HCT116 (cell line): Measurements from ENCODE around the gene SLC39A12. TPM values are rescaled to one million over a fixed set of nuclear protein-coding genes. Genes with fewer than 3 reads are reported as not detected.
A peak's percentile ranks its signal among the peaks of the same experiment; 100 is the strongest.

Source experiments
- ATAC-seq: fragments of 200-7000 bp; cut with Tn5 transposase; 2 replicates; pipeline ENCODE4 v1.9.1; 2020; ENCODE audit warnings: mild to moderate bottlenecking, moderate library complexity
- BruUV-seq: library from RNA; stranded (reverse); fragments of 400-500 nt; replicated peaks from 2 replicates; lab custom pipeline; 2021; lab: Mats Ljungman, UMichigan
- CTCF ChIA-PET: fragments of 300-600 bp; sonication (Branson Sonifier 250); formaldehyde crosslinking; loops from one replicate; lab custom pipeline; 2021; ENCODE audit warnings: antibody characterized with exemption; lab: Charles Lee
- POLR2A ChIA-PET: fragments of 300-600, 350-600 bp; sonication (Branson Sonifier 250); formaldehyde crosslinking; loops from one replicate; lab custom pipeline; 2021; ENCODE audit warnings: antibody characterized with exemption; lab: Charles Lee
- RAD21 ChIA-PET, 2 experiments: fragments of 300-600 bp; sonication (Branson Sonifier 250); formaldehyde crosslinking; loops; one replicate each; lab custom pipeline; 2023; ENCODE audit warnings: low total read pairs in 2 of 2; ENCODE audit not compliant: uncharacterized antibody in 2 of 2, unreplicated experiment in 2 of 2, low non-redundant PET in 1 of 2; lab: Charles Lee
- DNase-seq: peaks from one replicate; pipeline ENCODE4 v3.0.0-alpha.2; 2010; ENCODE audit warnings: low read depth, low spot score
- H2AFZ ChIP-seq: fragments of 200-600 bp; shearing (Covaris generic), sonication (generic); 2 replicates; pipeline ENCODE4 v1.6.1; 2017; ENCODE audit warnings: low read depth, mixed run types, mixed read lengths, antibody characterized with exemption, low read length; ENCODE audit not compliant: poor library complexity, severe bottlenecking
- H3K27ac ChIP-seq: 2 replicates; pipeline ENCODE4 v1.5.1; 2012; ENCODE audit warnings: low read depth, low read length
- H3K27me3 ChIP-seq: fragments of 200-600 bp; sonication (generic); 2 replicates; pipeline ENCODE4 v1.6.1; 2016; ENCODE audit warnings: mixed run types, low read length, mixed read lengths; ENCODE audit not compliant: insufficient read depth
- H3K36me3 ChIP-seq, 2 experiments: fragments of 200-500 bp in 1 of 2; fragments of 200-600 bp in 1 of 2; sonication (Bioruptor generic) in 1 of 2; sonication (generic) in 1 of 2; 2 replicates each; pipeline versions ENCODE4 v1.5.1 to v1.6.1; 2014 to 2016; ENCODE audit warnings: low read length in 2 of 2, inconsistent platforms in 1 of 2, mixed read lengths in 1 of 2, mixed run types in 1 of 2; ENCODE audit not compliant: insufficient read depth in 2 of 2, control insufficient read depth in 1 of 2
- H3K4me1 ChIP-seq, 2 experiments: fragments of 200-600 bp in 1 of 2; sonication (generic) in 1 of 2; 2 replicates each; pipeline versions ENCODE4 v1.5.1 to v1.6.1; 2012 to 2017; ENCODE audit warnings: low read length in 2 of 2, inconsistent platforms in 1 of 2, mild to moderate bottlenecking in 1 of 2, mixed read lengths in 1 of 2, mixed run types in 1 of 2, moderate library complexity in 1 of 2; ENCODE audit not compliant: insufficient read depth in 2 of 2, control insufficient read depth in 1 of 2
- H3K4me2 ChIP-seq: fragments of 200-600 bp; sonication (generic); 2 replicates; pipeline ENCODE4 v1.6.1; 2017; ENCODE audit warnings: mixed run types, low read length, mixed read lengths
- H3K4me3 ChIP-seq, 2 experiments: fragments of 200-600 bp in 1 of 2; sonication (generic) in 1 of 2; replicated peaks in 1 of 2; 2 replicates each; pipeline ENCODE4 v1.5.1; 2011 to 2016; ENCODE audit warnings: low read length in 2 of 2, control low read depth in 1 of 2, low read depth in 1 of 2, mild to moderate bottlenecking in 1 of 2, mixed read lengths in 1 of 2, mixed run types in 1 of 2
- H3K79me2 ChIP-seq: fragments of 200-600 bp; sonication (generic); 2 replicates; pipeline ENCODE4 v1.6.1; 2017; ENCODE audit warnings: mild to moderate bottlenecking, mixed run types, low read length, moderate library complexity, mixed read lengths; ENCODE audit not compliant: insufficient read depth
- H3K9ac ChIP-seq: fragments of 200-600 bp; sonication (generic); 2 replicates; pipeline ENCODE4 v1.6.1; 2016; ENCODE audit warnings: low read length, mixed read lengths
- H3K9me2 ChIP-seq: fragments of 200-600 bp; sonication (generic), shearing (Covaris generic); 2 replicates; pipeline ENCODE4 v1.6.1; 2017; ENCODE audit warnings: mixed run types, mild to moderate bottlenecking, moderate library complexity; ENCODE audit not compliant: insufficient read depth
- H3K9me3 ChIP-seq, 2 experiments: fragments of 200-500 bp in 1 of 2; fragments of 200-600 bp in 1 of 2; sonication (Bioruptor generic) in 1 of 2; sonication (generic) in 1 of 2; 2 replicates each; pipeline ENCODE4 v1.6.1; 2014 to 2017; ENCODE audit warnings: low read length in 2 of 2, mixed read lengths in 2 of 2, inconsistent platforms in 1 of 2, low read depth in 1 of 2, mild to moderate bottlenecking in 1 of 2, mixed run types in 1 of 2, moderate library complexity in 1 of 2; ENCODE audit not compliant: control insufficient read depth in 1 of 2, insufficient read depth in 1 of 2
- H4K20me1 ChIP-seq: fragments of 200-600 bp; sonication (generic), shearing (Covaris generic); 2 replicates; pipeline ENCODE4 v1.6.1; 2017; ENCODE audit warnings: mixed run types, mild to moderate bottlenecking, moderate library complexity; ENCODE audit not compliant: insufficient read depth
- CBX3 ChIP-seq: IDR thresholded peaks from 2 replicates; pipeline ENCODE4 v1.6.1; 2012; ENCODE audit warnings: low read depth
- CEBPB ChIP-seq: IDR thresholded peaks from 2 replicates; pipeline ENCODE4 v1.6.1; 2012; ENCODE audit warnings: low read depth
- EGR1 ChIP-seq: IDR thresholded peaks from 2 replicates; pipeline ENCODE4 v1.6.1; 2012; ENCODE audit warnings: low read depth
- ELF1 ChIP-seq: IDR thresholded peaks from 2 replicates; pipeline ENCODE4 v1.6.1; 2012; ENCODE audit warnings: low read depth, borderline replicate concordance
- EZH2 ChIP-seq: fragments of 200-600 bp; sonication (generic); IDR thresholded peaks from 2 replicates; pipeline ENCODE4 v1.6.1; 2017; ENCODE audit warnings: antibody characterized with exemption, mixed run types
- EZH2phosphoT487 ChIP-seq: fragments of 200-600 bp; IDR thresholded peaks from 2 replicates; pipeline ENCODE4 v1.6.1; 2018; ENCODE audit warnings: antibody characterized with exemption, borderline replicate concordance
- FOSL1 ChIP-seq: IDR thresholded peaks from 2 replicates; pipeline ENCODE4 v1.6.1; 2012; ENCODE audit warnings: low read depth
- JUND ChIP-seq: IDR thresholded peaks from 2 replicates; pipeline ENCODE4 v1.6.1; 2012
- POLR2A ChIP-seq: IDR thresholded peaks from 2 replicates; pipeline ENCODE4 v1.7.0; 2011; ENCODE audit warnings: borderline replicate concordance; ENCODE audit not compliant: insufficient read depth, insufficient read length; ENCODE audit errors: extremely low read depth
- POLR2AphosphoS5 ChIP-seq: IDR thresholded peaks from 2 replicates; pipeline ENCODE4 v1.6.1; 2011; ENCODE audit warnings: mild to moderate bottlenecking, low read depth, low read length, moderate library complexity
- SIN3A ChIP-seq: IDR thresholded peaks from 2 replicates; pipeline ENCODE4 v1.6.1; 2012; ENCODE audit warnings: low read depth
- SRF ChIP-seq: IDR thresholded peaks from 2 replicates; pipeline ENCODE4 v1.6.1; 2012; ENCODE audit warnings: low read depth
- YY1 ChIP-seq: IDR thresholded peaks from 2 replicates; pipeline ENCODE4 v1.6.1; 2011; ENCODE audit warnings: low read length, low read depth, moderate library complexity, mild to moderate bottlenecking; ENCODE audit not compliant: insufficient replicate concordance; ENCODE audit errors: extremely low read depth
- ZFX ChIP-seq: fragments of 450-650 bp; IDR thresholded peaks from 2 replicates; pipeline ENCODE4 v1.6.1; 2017
- ZNF274 ChIP-seq: fragments of 200-500 bp; sonication (Bioruptor generic); IDR thresholded peaks from 2 replicates; pipeline ENCODE4 v1.6.1; 2014; ENCODE audit warnings: mild to moderate bottlenecking, low read depth, low read length, inconsistent platforms
- intact Hi-C: fragments of 100-400 bp; cut with micrococcal nuclease; formaldehyde crosslinking; loops from 2 replicates; pipeline ENCODE4 v1.10.0; 2022
- total RNA-seq: library from RNA; stranded (reverse); gene quantifications from one replicate; pipeline ENCODE4 v1.2.1, GENCODE V29; 2021; ENCODE audit not compliant: unreplicated experiment
- TF ChIP-seq, protein P1 (sequence below), 3 experiments: fragments of 200-600 bp in 1 of 3; sonication (generic) in 1 of 3; IDR thresholded peaks in 2 of 3; conservative IDR thresholded peaks in 1 of 3; 2 replicates each; pipeline ENCODE4 v1.5.1; 2012 to 2017; ENCODE audit warnings: low read depth in 2 of 3, low read length in 2 of 3, antibody characterized with exemption in 1 of 3, borderline replicate concordance in 1 of 3, control low read depth in 1 of 3, mild to moderate bottlenecking in 1 of 3, mixed read lengths in 1 of 3, mixed run types in 1 of 3, moderate library complexity in 1 of 3; ENCODE audit not compliant: insufficient read depth in 1 of 3
- TF ChIP-seq, protein P2 (sequence below): IDR thresholded peaks from 2 replicates; pipeline ENCODE4 v1.6.1; 2012
- TF ChIP-seq, protein P3 (sequence below): IDR thresholded peaks from 2 replicates; pipeline ENCODE4 v1.6.1; 2012; ENCODE audit warnings: low read depth
- TF ChIP-seq, protein P4 (sequence below): IDR thresholded peaks from 2 replicates; pipeline ENCODE4 v1.6.1; 2012

The SLC39A12 gene
- total RNA-seq, 1 experiment from 2014 or later = not detected

DNA sequence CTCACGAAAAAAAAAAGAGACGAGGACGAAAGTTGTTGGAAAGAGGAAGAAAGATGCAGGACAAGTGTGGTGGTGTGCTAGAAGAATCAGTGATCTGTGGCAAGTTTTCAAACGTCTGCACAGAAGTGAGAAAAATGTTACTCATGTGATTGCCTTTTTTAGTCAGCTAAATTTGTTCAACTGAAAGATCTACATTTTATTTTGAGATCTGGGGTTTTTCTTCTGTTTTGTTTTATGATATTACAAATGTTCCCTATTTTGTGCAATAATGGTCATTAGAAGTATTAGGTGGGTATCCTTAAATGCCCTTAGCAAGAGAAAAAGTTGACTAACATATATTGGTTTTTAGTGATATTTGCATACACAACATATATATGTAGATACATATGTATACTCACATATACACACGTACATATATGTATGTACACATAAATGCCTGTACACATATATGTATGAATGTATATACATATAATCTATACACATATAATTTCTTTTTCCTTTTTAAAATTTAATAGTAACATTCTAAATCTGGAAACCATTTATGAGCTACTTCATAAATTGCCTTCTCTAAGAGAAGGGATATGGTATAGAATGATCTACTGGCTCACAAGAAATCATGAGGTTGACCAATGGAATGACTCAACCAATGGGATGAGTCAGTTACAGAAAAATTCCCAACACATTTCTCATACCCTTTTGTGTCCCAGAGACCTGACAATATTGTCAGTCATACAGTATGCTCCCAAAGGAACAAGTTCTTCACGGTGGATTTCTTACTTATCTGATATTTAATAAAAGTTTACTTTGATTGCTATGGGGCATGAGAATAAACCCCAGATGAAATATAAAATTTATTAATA, 38.4 kb downstream of the SLC39A12 start:
- CTCF ChIA-PET = no interaction called here
- no TSS peak for BruUV-seq
- H3K4me3 ChIP-seq = no peak overlapping the region
- peak overlapping the region; percentile 36 for H2AFZ ChIP-seq
- intact Hi-C loops = no loop called here
- no peak overlapping the region for H3K27ac ChIP-seq
- no peaks in the 10 kb centered on the region for H3K36me3 ChIP-seq
- 0 out of 2 replicates have a peak, but pooled peaks cover 7% of the 10 kb centered on the region for H3K27me3 ChIP-seq
- H3K4me1 ChIP-seq = peaks cover 5 to 18% of the 10 kb centered on the region in 2 experiments; a peak in 3 of 4 replicates
- ATAC-seq = peak; percentile 90
- no peak overlapping the region for H3K9ac ChIP-seq
- no peaks in the 10 kb centered on the region for H3K9me3 ChIP-seq
- peak; percentile 56 for DNase-seq
- RAD21 ChIA-PET = no interaction called here
- H3K4me2 ChIP-seq = peak overlapping the region; percentile 42; the same call in 1 of the 2 replicates
- H3K9me2 ChIP-seq = no peaks in the 10 kb centered on the region
- POLR2A ChIA-PET = no interaction called here
- no peaks in the 10 kb centered on the region for H4K20me1 ChIP-seq
- no peaks in the 10 kb centered on the region for H3K79me2 ChIP-seq
- TF ChIP-seq CEBPB (peak; percentile 44; the same call in 1 of the 2 replicates), POLR2AphosphoS5 (no peak), FOSL1 (peak; percentile 85), YY1 (no peak), CBX3 (peak; percentile 66; the same call in 1 of the 2 replicates), POLR2A (no peak), ELF1 (no peak), ZFX (no peak), SIN3A (no peak), SRF (no peak), EZH2phosphoT487 (no peak), ZNF274 (no peak), JUND (peak; percentile 82), EGR1 (no peak), EZH2 (no peak)
- TF ChIP-seq, protein P1, sequence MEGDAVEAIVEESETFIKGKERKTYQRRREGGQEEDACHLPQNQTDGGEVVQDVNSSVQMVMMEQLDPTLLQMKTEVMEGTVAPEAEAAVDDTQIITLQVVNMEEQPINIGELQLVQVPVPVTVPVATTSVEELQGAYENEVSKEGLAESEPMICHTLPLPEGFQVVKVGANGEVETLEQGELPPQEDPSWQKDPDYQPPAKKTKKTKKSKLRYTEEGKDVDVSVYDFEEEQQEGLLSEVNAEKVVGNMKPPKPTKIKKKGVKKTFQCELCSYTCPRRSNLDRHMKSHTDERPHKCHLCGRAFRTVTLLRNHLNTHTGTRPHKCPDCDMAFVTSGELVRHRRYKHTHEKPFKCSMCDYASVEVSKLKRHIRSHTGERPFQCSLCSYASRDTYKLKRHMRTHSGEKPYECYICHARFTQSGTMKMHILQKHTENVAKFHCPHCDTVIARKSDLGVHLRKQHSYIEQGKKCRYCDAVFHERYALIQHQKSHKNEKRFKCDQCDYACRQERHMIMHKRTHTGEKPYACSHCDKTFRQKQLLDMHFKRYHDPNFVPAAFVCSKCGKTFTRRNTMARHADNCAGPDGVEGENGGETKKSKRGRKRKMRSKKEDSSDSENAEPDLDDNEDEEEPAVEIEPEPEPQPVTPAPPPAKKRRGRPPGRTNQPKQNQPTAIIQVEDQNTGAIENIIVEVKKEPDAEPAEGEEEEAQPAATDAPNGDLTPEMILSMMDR (IDR thresholded peaks at IDR 0.05 in 2 of 3, conservative IDR thresholded peaks at IDR 0.05 in 1 of 3; ENCODE audit: borderline replicate concordance in 1 of 3, insufficient read depth in 1 of 3, low read depth in 2 of 3, low read length in 2 of 3) = no peak
- TF ChIP-seq, protein P2, sequence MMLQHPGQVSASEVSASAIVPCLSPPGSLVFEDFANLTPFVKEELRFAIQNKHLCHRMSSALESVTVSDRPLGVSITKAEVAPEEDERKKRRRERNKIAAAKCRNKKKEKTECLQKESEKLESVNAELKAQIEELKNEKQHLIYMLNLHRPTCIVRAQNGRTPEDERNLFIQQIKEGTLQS = no peak
- TF ChIP-seq, protein P3, sequence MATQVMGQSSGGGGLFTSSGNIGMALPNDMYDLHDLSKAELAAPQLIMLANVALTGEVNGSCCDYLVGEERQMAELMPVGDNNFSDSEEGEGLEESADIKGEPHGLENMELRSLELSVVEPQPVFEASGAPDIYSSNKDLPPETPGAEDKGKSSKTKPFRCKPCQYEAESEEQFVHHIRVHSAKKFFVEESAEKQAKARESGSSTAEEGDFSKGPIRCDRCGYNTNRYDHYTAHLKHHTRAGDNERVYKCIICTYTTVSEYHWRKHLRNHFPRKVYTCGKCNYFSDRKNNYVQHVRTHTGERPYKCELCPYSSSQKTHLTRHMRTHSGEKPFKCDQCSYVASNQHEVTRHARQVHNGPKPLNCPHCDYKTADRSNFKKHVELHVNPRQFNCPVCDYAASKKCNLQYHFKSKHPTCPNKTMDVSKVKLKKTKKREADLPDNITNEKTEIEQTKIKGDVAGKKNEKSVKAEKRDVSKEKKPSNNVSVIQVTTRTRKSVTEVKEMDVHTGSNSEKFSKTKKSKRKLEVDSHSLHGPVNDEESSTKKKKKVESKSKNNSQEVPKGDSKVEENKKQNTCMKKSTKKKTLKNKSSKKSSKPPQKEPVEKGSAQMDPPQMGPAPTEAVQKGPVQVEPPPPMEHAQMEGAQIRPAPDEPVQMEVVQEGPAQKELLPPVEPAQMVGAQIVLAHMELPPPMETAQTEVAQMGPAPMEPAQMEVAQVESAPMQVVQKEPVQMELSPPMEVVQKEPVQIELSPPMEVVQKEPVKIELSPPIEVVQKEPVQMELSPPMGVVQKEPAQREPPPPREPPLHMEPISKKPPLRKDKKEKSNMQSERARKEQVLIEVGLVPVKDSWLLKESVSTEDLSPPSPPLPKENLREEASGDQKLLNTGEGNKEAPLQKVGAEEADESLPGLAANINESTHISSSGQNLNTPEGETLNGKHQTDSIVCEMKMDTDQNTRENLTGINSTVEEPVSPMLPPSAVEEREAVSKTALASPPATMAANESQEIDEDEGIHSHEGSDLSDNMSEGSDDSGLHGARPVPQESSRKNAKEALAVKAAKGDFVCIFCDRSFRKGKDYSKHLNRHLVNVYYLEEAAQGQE = no peak
- TF ChIP-seq, protein P4, sequence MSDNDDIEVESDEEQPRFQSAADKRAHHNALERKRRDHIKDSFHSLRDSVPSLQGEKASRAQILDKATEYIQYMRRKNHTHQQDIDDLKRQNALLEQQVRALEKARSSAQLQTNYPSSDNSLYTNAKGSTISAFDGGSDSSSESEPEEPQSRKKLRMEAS = no peak
